Activated CD4-positive, CD25-positive, alpha-beta regulatory T cell treated with anti-CD3 and anti-CD28 coated beads, Interleukin-2, amount 50 U/mL, for 72 hours (primary cell): ENCODE measurements around the gene ACOX2.

Source experiments
- DNase-seq: peaks from one replicate; pipeline ENCODE4 v3.0.0; 2021

The ACOX2 gene

GRCh38 chr3:58502872-58503271 is 34.1 kb downstream of the ACOX2 start:
- no peak for DNase-seq

GRCh38 chr3:58497097-58497496 is 39.9 kb downstream of the ACOX2 start:
- DNase-seq: no peak

GRCh38 chr3:58496206-58496857 is 40.7 kb downstream of the ACOX2 start:
- DNase-seq: no peak

- DNase-seq: no peak
Measured at GRCh38 chr3:58495101-58495500, 41.9 kb downstream of the ACOX2 start.

GRCh38 chr3:58494107-58494506 is 42.9 kb downstream of the ACOX2 start:
- DNase-seq: no peak

- no peak for DNase-seq
Measured at GRCh38 chr3:58492494-58492905, 44.5 kb downstream of the ACOX2 start.

- DNase-seq: peak; percentile 91
Measured at GRCh38 chr3:58491506-58492402, 45.2 kb downstream of the ACOX2 start, which contains the start of gene KCTD6. Gene KCTD6, plus strand, starts transcription at chr3:58492096. Its CDS starts 6,660 bp downstream, at chr3:58498756.

- DNase-seq: no peak
Measured at GRCh38 chr3:58490860-58491501, 46.0 kb downstream of the ACOX2 start.

- DNase-seq: no peak
Measured at GRCh38 chr3:58488967-58489366, 48.0 kb downstream of the ACOX2 start.

GRCh38 chr3:58487140-58487886 is 49.7 kb downstream of the ACOX2 start:
- DNase-seq: no peak

- no peak for DNase-seq
Measured at GRCh38 chr3:58485801-58486435, 51.1 kb downstream of the ACOX2 start.

GRCh38 chr3:58484722-58485069 is 52.3 kb downstream of the ACOX2 start:
- DNase-seq: no peak

GRCh38 chr3:58484045-58484721 is 52.8 kb downstream of the ACOX2 start:
- DNase-seq: no peak

- DNase-seq: no peak
Measured at GRCh38 chr3:58482917-58483636, 53.9 kb downstream of the ACOX2 start.

- DNase-seq: no peak
Measured at GRCh38 chr3:58480309-58480708, 56.7 kb downstream of the ACOX2 start.

- DNase-seq: no peak
Measured at GRCh38 chr3:58478781-58479180, 58.2 kb downstream of the ACOX2 start.

GRCh38 chr3:58474967-58475578 is 61.9 kb downstream of the ACOX2 start:
- no peak for DNase-seq

- no peak for DNase-seq
Measured at GRCh38 chr3:58474348-58474911, 62.6 kb downstream of the ACOX2 start.

GRCh38 chr3:58473275-58473674 is 63.7 kb downstream of the ACOX2 start:
- DNase-seq: no peak
